Body of pancreas (tissue), 4 donors: ENCODE data around the gene FMR1NB.

Experiments
- CTCF ChIP-seq, 7 experiments: fragments of 450-650 bp in 4 of 7; fragments of 200-600 bp in 3 of 7; sonication (generic) in 3 of 7; IDR thresholded peaks; one replicate each; pipeline ENCODE4 v1.5.1; 2016 to 2019; ENCODE audit warnings: antibody characterized with exemption in 7 of 7
- POLR2A ChIP-seq, 3 donors: fragments of 450-650 bp; IDR thresholded peaks; one replicate each; pipeline ENCODE4 v1.6.1; 2016; ENCODE audit warnings: antibody characterized with exemption in 3 of 3, mild to moderate bottlenecking in 2 of 3

DNA sequence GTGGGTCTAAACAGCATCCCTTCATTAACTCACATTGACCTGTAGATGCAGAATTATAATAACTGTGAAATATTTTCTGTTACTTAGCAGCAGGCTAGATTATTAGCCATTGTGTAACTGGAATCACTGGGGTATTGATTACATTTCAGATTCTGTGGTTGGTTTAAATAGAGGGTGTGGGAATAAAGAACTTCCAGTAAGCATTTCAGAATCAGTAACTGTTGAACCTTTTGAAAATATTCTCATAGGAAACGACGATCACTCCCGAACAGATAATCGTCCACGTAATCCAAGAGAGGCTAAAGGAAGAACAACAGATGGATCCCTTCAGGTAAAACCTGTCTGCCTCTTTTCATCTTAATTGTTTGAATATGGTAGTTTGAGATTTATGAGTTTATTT lies 35.9 kb upstream of the FMR1NB start:
- TF ChIP-seq CTCF (IDR thresholded peaks at IDR 0.05) (no peak), POLR2A (IDR thresholded peaks at IDR 0.05) (no peak)
